MM.1S (cell line): ENCODE measurements around the gene SPIB.
"Not testable (repeated sequence)": the region's sequence is repeated elsewhere in the genome, so short reads cannot be mapped to it uniquely, and the experiment has no call there.

Experiments
- EZH2 ChIP-seq: fragments of 300-600 bp; sonication (generic); optimal IDR thresholded peaks from 2 replicates; pipeline ENCODE3; 2017; ENCODE audit warnings: low read depth, mild to moderate bottlenecking, antibody characterized with exemption, low read length, mixed read lengths
- TF ChIP-seq, protein P1 (sequence below): fragments of 300-600 bp; sonication (generic); IDR thresholded peaks from 2 replicates; pipeline ENCODE4 v1.5.1; 2016; ENCODE audit warnings: antibody characterized with exemption, low read length, mixed read lengths

DNA sequence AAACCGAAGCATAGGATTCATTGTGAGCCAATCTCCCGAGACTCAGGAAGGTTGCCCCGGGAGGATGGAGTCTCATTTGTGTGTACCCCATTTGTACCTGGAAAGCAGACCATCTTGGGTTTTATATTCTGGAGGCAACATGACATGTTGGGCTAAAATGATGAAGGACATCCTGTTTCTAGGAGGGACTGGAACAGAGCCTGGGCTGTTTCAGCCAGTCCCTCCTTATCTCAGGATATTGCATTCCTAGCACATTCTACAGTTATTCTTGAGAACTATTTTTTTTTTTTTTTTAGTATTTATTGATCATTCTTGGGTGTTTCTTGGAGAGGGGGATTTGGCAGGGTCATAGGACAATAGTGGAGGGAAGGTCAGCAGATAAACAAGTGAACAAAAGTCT lies 28.4 kb upstream of the SPIB start:
- TF ChIP-seq, protein P1, sequence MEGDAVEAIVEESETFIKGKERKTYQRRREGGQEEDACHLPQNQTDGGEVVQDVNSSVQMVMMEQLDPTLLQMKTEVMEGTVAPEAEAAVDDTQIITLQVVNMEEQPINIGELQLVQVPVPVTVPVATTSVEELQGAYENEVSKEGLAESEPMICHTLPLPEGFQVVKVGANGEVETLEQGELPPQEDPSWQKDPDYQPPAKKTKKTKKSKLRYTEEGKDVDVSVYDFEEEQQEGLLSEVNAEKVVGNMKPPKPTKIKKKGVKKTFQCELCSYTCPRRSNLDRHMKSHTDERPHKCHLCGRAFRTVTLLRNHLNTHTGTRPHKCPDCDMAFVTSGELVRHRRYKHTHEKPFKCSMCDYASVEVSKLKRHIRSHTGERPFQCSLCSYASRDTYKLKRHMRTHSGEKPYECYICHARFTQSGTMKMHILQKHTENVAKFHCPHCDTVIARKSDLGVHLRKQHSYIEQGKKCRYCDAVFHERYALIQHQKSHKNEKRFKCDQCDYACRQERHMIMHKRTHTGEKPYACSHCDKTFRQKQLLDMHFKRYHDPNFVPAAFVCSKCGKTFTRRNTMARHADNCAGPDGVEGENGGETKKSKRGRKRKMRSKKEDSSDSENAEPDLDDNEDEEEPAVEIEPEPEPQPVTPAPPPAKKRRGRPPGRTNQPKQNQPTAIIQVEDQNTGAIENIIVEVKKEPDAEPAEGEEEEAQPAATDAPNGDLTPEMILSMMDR = not testable (repeated sequence)
- TF ChIP-seq EZH2 = not testable (repeated sequence)
